Immature natural killer cell (primary cell): ENCODE results near the gene RGS7BP. TPM values are rescaled to one million over a fixed set of nuclear protein-coding genes. Genes with fewer than 3 reads are reported as not detected.

Source experiments
- DNase-seq, 3 donors: peaks; one replicate each; pipeline ENCODE4 v3.0.0; 2022; ENCODE audit warnings: mixed read lengths in 1 of 3
- H3K27ac Mint-ChIP-seq, 6 donors: one replicate each; pipeline ENCODE4 v1.8.0; 2020; ENCODE audit warnings: mixed read lengths in 6 of 6, mild to moderate bottlenecking in 5 of 6, inconsistent platforms in 4 of 6, moderate library complexity in 3 of 6
- H3K27me3 Mint-ChIP-seq, 3 donors: one replicate each; pipeline ENCODE4 v1.8.0; 2020 to 2021; ENCODE audit warnings: low read depth in 3 of 3, mild to moderate bottlenecking in 3 of 3, mixed read lengths in 3 of 3, moderate library complexity in 3 of 3, inconsistent platforms in 1 of 3
- H3K36me3 Mint-ChIP-seq, 3 donors: one replicate each; pipeline ENCODE4 v1.8.0; 2020; ENCODE audit warnings: mixed read lengths in 3 of 3, inconsistent platforms in 2 of 3, mild to moderate bottlenecking in 2 of 3
- H3K4me1 Mint-ChIP-seq, 2 donors: one replicate each; pipeline ENCODE4 v1.8.0; 2020; ENCODE audit warnings: inconsistent platforms in 2 of 2, mild to moderate bottlenecking in 2 of 2, mixed read lengths in 2 of 2, moderate library complexity in 1 of 2
- H3K4me3 Mint-ChIP-seq, 5 donors: one replicate each; pipeline ENCODE4 v1.8.0; 2020; ENCODE audit warnings: mild to moderate bottlenecking in 5 of 5, mixed read lengths in 5 of 5, inconsistent platforms in 3 of 5, moderate library complexity in 3 of 5
- H3K9me3 Mint-ChIP-seq, 6 donors: one replicate each; pipeline ENCODE4 v1.8.0; 2020; ENCODE audit warnings: mild to moderate bottlenecking in 6 of 6, mixed read lengths in 6 of 6, inconsistent platforms in 4 of 6, moderate library complexity in 3 of 6
- polyA plus RNA-seq, 3 donors: library from polyadenylated mRNA; unstranded; fragments of 300-500 nt; fragmentation: Illumina TruSeq; gene quantifications; one replicate each; pipeline ENCODE4 v1.2.3, GENCODE V29; 2021

Gene RGS7BP
- polyA plus RNA-seq, 3 donors from 2014 or later: not detected

DNA sequence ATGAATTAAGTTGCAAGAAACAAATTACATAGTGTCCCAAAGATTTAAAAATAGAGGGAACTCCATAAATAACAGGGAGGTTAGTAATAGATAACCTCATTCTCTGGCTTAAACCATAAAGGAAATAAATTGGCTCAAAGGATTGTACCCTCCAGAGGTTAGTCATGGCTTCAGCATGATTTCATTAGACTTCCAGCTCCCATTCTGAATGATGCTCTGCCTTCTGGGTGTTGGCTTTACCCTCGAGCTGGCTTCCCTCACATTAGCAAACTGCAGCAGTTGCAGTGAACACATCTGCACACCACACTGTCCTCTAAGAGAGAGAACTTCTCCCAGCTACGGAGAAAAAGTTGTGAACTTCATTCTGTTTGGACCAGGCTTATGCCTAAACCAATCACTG, 70.4 kb downstream of the RGS7BP start:
- no peaks in the 10 kb centered on the region for H3K4me1 Mint-ChIP-seq
- no peak overlapping the region for H3K27ac Mint-ChIP-seq
- no peak overlapping the region for H3K4me3 Mint-ChIP-seq
- H3K36me3 Mint-ChIP-seq: no peaks in the 10 kb centered on the region
- no peak for DNase-seq
- peaks cover 3 to 5% (median 4%) of the 10 kb centered on the region in 3 donors for H3K27me3 Mint-ChIP-seq
- H3K9me3 Mint-ChIP-seq: no peaks in the 10 kb centered on the region

DNA sequence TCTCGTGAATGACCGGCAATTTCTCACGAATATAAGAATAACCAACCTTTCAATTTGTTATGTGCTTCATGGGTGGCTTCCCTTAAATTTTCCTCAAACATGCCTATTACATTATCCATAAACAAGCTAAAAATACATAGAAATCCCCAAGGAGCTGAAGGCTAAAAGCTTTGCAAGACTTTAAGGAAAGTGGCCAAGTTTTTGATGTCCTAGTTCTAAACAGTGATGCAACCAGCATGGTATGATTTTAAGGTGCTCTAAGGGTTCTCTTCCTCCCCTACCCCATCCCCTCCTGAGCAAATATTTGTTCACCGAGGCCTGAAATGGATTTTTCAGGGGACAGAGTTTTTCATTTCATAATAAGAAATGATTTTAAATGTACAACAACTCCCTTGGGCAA, 79.8 kb downstream of the RGS7BP start:
- Mint-ChIP-seq H3K27ac (no peak overlapping the region), H3K4me1 (no peaks in the 10 kb centered on the region), H3K36me3 (peaks cover 0 to 3% (median 0%) of the 10 kb centered on the region in 3 donors), H3K9me3 (no peaks in the 10 kb centered on the region), H3K4me3 (no peak overlapping the region), H3K27me3 (peaks cover 0 to 7% (median 0%) of the 10 kb centered on the region in 3 donors)
- DNase-seq: no peak

DNA sequence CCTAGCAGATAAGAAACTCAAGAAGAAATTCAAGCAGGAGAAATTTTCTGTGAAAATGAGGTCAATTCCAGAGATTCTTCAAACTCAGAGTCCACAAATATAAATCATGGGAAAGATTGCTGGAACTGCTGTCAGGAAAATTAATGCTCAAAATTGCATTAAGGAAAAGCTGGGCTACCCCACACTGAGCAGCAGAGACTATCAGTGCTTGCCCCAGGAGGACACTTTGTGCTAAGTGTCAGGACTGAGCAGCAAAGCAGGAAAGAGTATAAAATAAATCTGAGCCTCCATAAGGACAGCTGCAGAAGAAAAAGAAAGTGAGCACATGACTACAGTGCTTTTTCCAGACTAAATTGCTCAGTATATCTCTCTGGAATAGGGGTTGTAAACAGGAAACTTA, 81.6 kb downstream of the RGS7BP start:
- Mint-ChIP-seq H3K9me3 (no peaks in the 10 kb centered on the region), H3K27ac (no peak overlapping the region), H3K27me3 (peaks cover 0 to 5% (median 5%) of the 10 kb centered on the region in 3 donors), H3K4me1 (no peaks in the 10 kb centered on the region), H3K36me3 (peaks cover 0 to 3% (median 0%) of the 10 kb centered on the region in 3 donors), H3K4me3 (no peak overlapping the region)
- DNase-seq: no peak

DNA sequence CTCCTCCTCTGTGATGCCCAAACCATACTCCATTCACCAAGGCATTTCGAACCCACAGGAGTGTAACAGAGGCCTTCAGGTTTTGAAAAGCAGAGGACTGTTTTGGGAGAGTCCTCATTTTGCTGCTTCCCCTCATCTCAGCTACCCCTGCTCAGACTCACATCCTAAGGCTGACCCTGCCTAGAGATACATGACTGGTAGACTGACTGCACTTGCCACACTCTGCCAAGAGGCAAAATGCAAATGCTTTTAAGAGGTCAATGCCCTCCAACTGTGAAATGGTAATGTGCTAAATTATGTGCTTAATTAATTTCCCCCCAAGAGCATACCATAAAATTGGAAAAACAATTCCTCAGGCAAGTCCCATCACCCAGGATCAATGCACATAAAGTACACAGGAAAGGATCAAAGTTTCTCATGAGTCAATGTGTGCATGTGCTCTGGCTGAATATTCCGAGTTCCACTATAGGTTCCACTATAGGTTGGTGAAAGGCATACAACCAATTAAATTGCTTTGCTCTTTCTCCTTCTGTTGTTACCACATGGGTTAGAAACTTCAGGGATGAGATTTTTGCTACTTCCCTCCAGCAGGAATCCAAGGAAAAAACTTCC, 87.0 kb downstream of the RGS7BP start:
- no peak for DNase-seq
- Mint-ChIP-seq H3K4me3 (no peak overlapping the region), H3K4me1 (no peaks in the 10 kb centered on the region), H3K27ac (no peak overlapping the region), H3K9me3 (peaks cover 0 to 4% (median 0%) of the 10 kb centered on the region in 6 donors), H3K36me3 (no peaks in the 10 kb centered on the region), H3K27me3 (peaks cover 2 to 5% (median 2%) of the 10 kb centered on the region in 3 donors)

DNA sequence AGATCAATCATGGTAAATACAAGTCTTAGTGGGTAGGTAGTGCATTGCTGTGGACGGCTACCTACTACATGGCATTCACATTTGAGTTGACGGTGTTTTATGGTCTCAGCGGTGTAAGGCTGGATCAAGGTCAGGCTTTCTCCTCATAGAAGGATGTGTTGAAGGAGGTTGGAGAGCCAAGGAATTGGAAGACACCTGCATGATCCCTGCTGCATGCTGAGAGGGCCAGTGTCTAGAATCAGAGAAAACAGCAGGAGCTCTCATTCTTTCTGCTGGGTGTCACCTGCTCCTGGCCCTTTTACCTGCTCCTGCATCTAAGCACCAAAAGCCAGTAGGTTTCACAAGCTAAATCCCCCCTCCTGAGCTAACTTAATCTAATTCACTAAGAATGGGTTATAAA, 88.2 kb downstream of the RGS7BP start:
- DNase-seq: no peak
- Mint-ChIP-seq H3K4me1 (no peaks in the 10 kb centered on the region), H3K4me3 (no peak overlapping the region), H3K36me3 (no peaks in the 10 kb centered on the region), H3K27ac (no peak overlapping the region), H3K27me3 (peaks cover 2 to 5% (median 2%) of the 10 kb centered on the region in 3 donors), H3K9me3 (peaks cover 0 to 4% (median 0%) of the 10 kb centered on the region in 6 donors)

DNA sequence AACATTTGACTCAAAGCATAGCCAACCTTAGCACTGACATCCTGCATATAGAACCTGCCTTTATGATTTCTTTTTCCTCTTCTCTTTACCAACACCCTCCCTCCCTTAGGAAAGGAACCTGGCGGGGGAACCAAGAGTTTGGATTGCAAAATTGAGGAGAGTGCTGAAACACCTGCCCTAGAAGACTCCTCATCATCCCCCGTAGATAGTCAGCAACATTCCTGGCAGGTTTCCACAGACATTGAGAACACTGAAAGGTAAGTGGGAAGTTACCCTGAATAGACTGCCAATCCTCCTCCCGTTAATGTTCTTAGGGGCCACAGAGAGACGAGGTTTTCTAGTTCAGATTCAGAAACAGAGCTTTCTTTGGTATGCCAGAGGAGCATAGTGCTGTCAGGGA, 88.8 kb downstream of the RGS7BP start:
- Mint-ChIP-seq H3K27ac (no peak overlapping the region), H3K4me3 (no peak overlapping the region), H3K4me1 (no peaks in the 10 kb centered on the region), H3K9me3 (peaks cover 0 to 4% (median 0%) of the 10 kb centered on the region in 6 donors), H3K27me3 (peaks cover 2 to 5% (median 2%) of the 10 kb centered on the region in 3 donors), H3K36me3 (no peaks in the 10 kb centered on the region)
- no peak for DNase-seq

DNA sequence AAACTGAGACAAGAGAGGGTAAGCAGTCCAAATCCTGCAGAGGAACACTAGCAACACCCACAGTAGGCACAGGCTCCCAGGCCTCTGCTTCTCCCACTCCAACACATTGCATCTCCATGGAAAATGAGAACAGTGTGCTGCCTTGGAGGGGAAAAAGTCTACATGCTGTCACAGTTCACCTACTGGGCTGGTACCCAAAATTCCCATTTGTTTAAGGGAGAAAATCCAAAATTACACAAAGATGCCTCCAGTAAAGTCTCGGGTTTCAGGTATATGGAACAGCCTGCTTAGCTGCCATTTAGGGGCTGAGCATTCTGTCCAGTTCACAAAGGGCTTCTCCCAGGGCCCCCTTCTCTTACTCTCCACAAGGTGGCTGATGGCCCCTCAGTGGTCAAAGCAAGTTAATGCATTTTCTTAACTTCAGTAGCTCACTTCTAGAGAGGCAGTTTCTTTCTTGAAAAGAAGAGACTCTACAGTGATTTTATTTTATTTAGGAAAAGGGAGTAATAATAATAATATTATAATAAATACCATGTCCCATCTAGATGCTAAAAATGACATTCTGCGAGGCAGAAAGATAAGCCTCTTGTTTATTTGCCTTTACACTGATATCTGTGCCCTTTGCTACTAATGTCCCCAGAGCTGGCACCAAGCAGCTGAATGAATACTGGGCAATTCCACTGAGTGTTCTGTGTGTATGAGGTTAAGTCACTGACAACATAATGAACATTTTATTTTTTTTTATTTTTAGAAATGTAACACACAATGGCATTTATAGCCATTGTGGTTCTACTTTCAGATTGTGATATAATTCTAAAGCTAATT, 89.4 kb downstream of the RGS7BP start:
- H3K36me3 Mint-ChIP-seq: no peaks in the 10 kb centered on the region
- peaks cover 0 to 4% (median 0%) of the 10 kb centered on the region in 6 donors for H3K9me3 Mint-ChIP-seq
- H3K27ac Mint-ChIP-seq: no peak overlapping the region
- no peak overlapping the region for H3K4me3 Mint-ChIP-seq
- H3K27me3 Mint-ChIP-seq: peaks cover 2 to 5% (median 2%) of the 10 kb centered on the region in 3 donors
- no peaks in the 10 kb centered on the region for H3K4me1 Mint-ChIP-seq
- DNase-seq: no peak

DNA sequence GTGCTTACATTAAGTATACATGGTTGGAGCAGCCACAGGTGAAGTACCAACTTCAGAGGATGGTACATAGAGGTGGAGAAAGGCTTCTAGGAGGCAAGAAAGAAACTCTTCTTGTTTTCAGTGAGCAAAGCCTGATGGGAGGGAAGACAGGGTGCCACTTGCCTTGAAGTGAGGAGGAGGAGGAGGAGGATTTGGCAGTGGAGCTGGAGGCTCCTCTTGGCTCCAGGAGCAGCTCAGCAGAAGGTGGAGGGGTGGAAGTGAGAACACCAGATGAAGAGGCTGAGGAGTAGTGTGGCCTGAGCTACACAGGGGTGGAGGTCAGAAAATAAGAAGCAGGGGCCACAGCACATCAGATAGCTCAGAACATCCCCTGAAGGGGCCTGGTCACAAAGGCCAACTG, 93.4 kb downstream of the RGS7BP start:
- DNase-seq: no peak
- Mint-ChIP-seq H3K27me3 (peaks cover 0 to 2% (median 0%) of the 10 kb centered on the region in 3 donors), H3K36me3 (no peaks in the 10 kb centered on the region), H3K9me3 (no peaks in the 10 kb centered on the region), H3K27ac (no peak overlapping the region), H3K4me3 (no peak overlapping the region), H3K4me1 (no peaks in the 10 kb centered on the region)

DNA sequence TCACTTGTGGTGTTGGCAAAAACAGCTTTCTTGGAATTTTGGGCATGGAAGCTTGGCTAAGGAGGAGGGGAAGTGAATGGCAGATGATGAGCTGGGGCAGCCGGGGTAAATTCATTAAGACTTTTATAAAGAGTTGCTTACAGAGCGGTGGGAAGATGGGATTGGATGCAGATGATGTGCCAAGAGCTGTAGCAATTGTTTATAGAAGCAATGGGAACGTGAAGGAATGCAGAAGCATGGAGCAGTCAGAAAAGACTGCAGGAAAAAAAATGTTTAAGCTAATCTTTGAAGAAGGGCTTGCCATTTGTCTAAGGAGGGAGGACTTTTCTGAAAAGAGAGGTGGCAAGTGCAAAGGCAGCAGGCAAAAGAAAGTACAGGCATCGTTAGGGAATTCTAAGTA, 97.9 kb downstream of the RGS7BP start:
- no peak for DNase-seq
- H3K27me3 Mint-ChIP-seq: no peaks in the 10 kb centered on the region
- peaks cover 0 to 2% (median 0%) of the 10 kb centered on the region in 6 donors for H3K9me3 Mint-ChIP-seq
- no peak overlapping the region for H3K27ac Mint-ChIP-seq
- no peak overlapping the region for H3K4me3 Mint-ChIP-seq
- H3K36me3 Mint-ChIP-seq: no peaks in the 10 kb centered on the region
- no peaks in the 10 kb centered on the region for H3K4me1 Mint-ChIP-seq

DNA sequence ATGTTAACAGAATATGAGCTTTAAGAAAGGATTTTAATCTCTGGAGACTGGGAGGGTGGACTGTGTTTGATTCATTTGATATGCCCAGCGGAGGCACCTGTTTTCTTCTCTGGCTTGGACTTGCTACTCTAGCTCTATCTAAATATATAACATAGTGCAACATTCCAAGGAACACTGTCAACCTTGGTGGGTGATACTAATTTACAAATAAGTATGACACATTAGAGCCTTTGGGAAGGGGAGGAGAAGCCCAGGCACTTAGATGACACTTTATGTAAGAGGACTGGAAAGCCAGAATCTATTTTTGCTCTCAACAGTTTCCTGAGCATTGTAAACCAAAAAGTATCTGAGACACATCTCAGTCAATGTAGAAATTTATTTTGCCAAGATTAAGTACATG, 101.1 kb downstream of the RGS7BP start:
- peaks cover 0 to 5% (median 0%) of the 10 kb centered on the region in 3 donors for H3K27me3 Mint-ChIP-seq
- peaks cover 0 to 2% (median 0%) of the 10 kb centered on the region in 6 donors for H3K9me3 Mint-ChIP-seq
- DNase-seq: no peak
- peaks cover 6 to 10% of the 10 kb centered on the region in 2 donors for H3K4me1 Mint-ChIP-seq
- H3K36me3 Mint-ChIP-seq: no peaks in the 10 kb centered on the region
- no peak overlapping the region for H3K27ac Mint-ChIP-seq
- no peak overlapping the region for H3K4me3 Mint-ChIP-seq

DNA sequence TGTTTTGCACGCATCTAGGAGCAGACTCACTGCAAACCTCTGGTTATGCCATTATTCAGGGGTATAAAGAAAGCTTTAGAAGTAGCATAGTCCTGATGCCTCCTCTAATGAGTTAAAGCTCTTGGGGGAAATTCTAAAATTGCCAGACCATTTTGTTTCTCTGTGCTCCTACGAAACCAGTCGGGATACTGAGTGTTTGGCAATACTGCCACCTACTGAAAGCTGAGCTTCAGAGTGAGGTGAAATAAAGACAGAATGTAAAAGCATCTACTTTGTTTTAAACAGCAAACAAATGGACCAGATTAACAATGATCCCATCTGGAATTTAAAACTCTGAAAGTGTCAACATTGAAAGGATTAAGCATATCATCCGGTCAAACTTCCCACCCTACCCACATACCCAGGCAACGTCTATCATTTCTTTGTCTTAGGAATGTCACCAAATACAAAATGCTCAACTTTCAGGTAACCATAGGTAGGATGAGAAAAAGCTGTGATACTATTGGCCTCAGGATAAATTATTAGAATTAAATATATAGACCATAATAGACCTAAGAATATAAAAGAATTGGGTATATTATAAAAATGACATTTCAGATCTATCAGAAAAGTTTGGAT, 106.6 kb downstream of the RGS7BP start:
- Mint-ChIP-seq H3K27me3 (peaks cover 0 to 10% (median 2%) of the 10 kb centered on the region in 3 donors), H3K4me3 (peak overlapping the region in 2 of 5 donors; percentile 29 to 54), H3K9me3 (no peaks in the 10 kb centered on the region), H3K36me3 (no peaks in the 10 kb centered on the region), H3K4me1 (peaks cover 8 to 17% of the 10 kb centered on the region in 2 donors), H3K27ac (no peak overlapping the region)
- no peak for DNase-seq

DNA sequence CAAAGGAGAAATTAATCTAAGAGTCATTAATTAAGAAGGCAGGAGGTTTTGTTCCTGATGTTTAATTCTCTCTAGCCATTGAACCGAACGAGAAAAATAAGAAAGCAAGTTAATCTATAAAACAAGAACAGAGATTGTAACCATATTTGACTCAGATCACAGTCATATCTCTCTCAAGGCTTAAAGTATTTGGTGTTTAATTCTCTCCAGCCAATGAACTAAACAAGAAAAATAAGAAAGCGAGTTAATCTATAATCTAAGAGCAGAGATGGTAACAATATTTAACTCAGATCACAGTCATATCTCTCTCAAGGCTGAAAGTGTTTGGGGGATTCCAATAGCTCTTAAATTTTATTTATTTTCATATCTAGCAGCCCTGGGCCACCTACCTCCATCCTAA, 110.1 kb downstream of the RGS7BP start:
- no peak overlapping the region for H3K4me3 Mint-ChIP-seq
- H3K27ac Mint-ChIP-seq: no peak overlapping the region
- H3K4me1 Mint-ChIP-seq: peaks cover 8 to 17% of the 10 kb centered on the region in 2 donors
- no peak for DNase-seq
- H3K36me3 Mint-ChIP-seq: no peaks in the 10 kb centered on the region
- no peaks in the 10 kb centered on the region for H3K9me3 Mint-ChIP-seq
- H3K27me3 Mint-ChIP-seq: peaks cover 0 to 9% (median 3%) of the 10 kb centered on the region in 3 donors

DNA sequence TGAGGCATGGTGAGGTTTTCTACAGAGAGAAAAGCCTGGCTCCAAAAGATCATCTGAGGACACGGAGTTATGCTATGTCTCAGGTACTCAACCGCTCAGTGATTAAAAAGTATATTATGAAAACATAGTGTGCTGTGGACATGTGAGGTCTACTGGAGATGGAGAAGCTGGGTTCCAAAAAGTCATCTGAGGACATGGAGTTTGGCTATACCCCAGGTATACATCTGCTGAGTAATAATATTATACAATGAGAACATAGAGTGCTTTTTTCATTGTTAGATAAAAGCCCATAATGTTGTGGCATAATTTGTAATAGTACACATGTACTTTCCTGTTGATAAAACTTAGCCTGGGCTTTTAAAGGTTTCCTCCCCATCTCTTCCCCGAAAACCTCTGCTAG, 113.8 kb downstream of the RGS7BP start:
- H3K27me3 Mint-ChIP-seq: peaks cover 0 to 8% (median 8%) of the 10 kb centered on the region in 3 donors
- H3K4me3 Mint-ChIP-seq: no peak overlapping the region
- no peak overlapping the region for H3K27ac Mint-ChIP-seq
- no peaks in the 10 kb centered on the region for H3K4me1 Mint-ChIP-seq
- no peaks in the 10 kb centered on the region for H3K36me3 Mint-ChIP-seq
- no peaks in the 10 kb centered on the region for H3K9me3 Mint-ChIP-seq
- no peak for DNase-seq

DNA sequence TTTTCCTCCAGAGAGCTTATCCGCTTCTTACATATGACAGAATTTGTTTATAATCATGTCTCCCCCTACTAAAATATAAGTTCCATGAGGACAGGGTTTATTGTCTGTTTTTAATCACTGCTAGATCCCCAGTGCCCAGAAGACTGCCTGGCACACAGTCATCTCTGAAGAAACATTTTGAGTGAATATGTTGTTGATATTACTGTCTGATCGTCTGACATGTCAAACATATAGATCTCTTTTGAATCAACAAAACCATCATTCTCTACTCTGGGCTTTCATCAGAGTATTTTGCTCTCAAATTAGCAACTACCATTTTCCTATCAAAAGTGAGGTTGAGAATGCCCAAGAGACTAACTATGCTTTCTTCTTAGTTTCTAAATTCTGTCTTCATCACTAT, 117.2 kb downstream of the RGS7BP start:
- Mint-ChIP-seq H3K27me3 (peaks cover 0 to 9% (median 9%) of the 10 kb centered on the region in 3 donors), H3K27ac (no peak overlapping the region), H3K36me3 (no peaks in the 10 kb centered on the region), H3K4me3 (no peak overlapping the region), H3K4me1 (no peaks in the 10 kb centered on the region), H3K9me3 (no peaks in the 10 kb centered on the region)
- DNase-seq: no peak
